Liver (tissue), 9 donors: ENCODE results near the gene DOCK10. TPM values are rescaled to one million over a fixed set of nuclear protein-coding genes. Genes with fewer than 3 reads are reported as not detected.

Source experiments
- DNase-seq: peaks from one replicate; pipeline ENCODE4 v3.0.0-alpha.2; 2017; ENCODE audit warnings: low spot score
- H3K27ac ChIP-seq, 2 donors: one replicate each; pipeline ENCODE4 v1.7.0; 2013; ENCODE audit warnings: inconsistent platforms in 2 of 2, low read length in 2 of 2, control low read depth in 1 of 2, low read depth in 1 of 2, mild to moderate bottlenecking in 1 of 2
- H3K27me3 ChIP-seq, 4 donors: one replicate each; pipeline versions ENCODE4 v1.6.1 to v1.7.0; 2013; ENCODE audit warnings: low read length in 3 of 4, inconsistent platforms in 1 of 4, mild to moderate bottlenecking in 1 of 4, moderate library complexity in 1 of 4; ENCODE audit not compliant: control insufficient read depth in 4 of 4, insufficient read depth in 4 of 4
- H3K36me3 ChIP-seq, 4 donors: one replicate each; pipeline versions ENCODE4 v1.6.1 to v1.7.0; 2013; ENCODE audit warnings: low read length in 3 of 4, mild to moderate bottlenecking in 3 of 4, low read depth in 1 of 4, moderate library complexity in 1 of 4; ENCODE audit not compliant: control insufficient read depth in 4 of 4, insufficient read depth in 3 of 4
- H3K4me1 ChIP-seq, 4 donors: one replicate each; pipeline versions ENCODE4 v1.6.1 to v1.7.0; 2013; ENCODE audit warnings: low read length in 3 of 4, mild to moderate bottlenecking in 3 of 4, moderate library complexity in 1 of 4; ENCODE audit not compliant: control insufficient read depth in 4 of 4, insufficient read depth in 4 of 4
- H3K4me3 ChIP-seq, 3 donors: one replicate each; pipeline versions ENCODE4 v1.6.1 to v1.7.0; 2013; ENCODE audit warnings: low read length in 3 of 3, control low read depth in 1 of 3, low read depth in 1 of 3, mild to moderate bottlenecking in 1 of 3
- H3K9ac ChIP-seq, 2 donors: one replicate each; pipeline ENCODE4 v1.7.0; 2013; ENCODE audit warnings: low read length in 2 of 2, mild to moderate bottlenecking in 2 of 2, moderate library complexity in 2 of 2, control low read depth in 1 of 2, low read depth in 1 of 2
- H3K9me3 ChIP-seq, 4 donors: one replicate each; pipeline versions ENCODE4 v1.6.1 to v1.7.0; 2013; ENCODE audit warnings: low read length in 3 of 4; ENCODE audit not compliant: control insufficient read depth in 4 of 4
- ATF3 ChIP-seq: IDR thresholded peaks from 2 replicates; pipeline ENCODE4 v1.6.1; 2016; ENCODE audit warnings: antibody characterized with exemption
- CTCF ChIP-seq: fragments of 150-350 bp; IDR thresholded peaks from 2 replicates; pipeline ENCODE4 v1.5.1; 2017; ENCODE audit warnings: improper control_type of control experiment, low read depth, low read length; ENCODE audit not compliant: missing input control
- EGR1 ChIP-seq, 2 donors: IDR thresholded peaks; 2 replicates each; pipeline ENCODE4 v1.6.1; 2016 to 2018; ENCODE audit warnings: antibody characterized with exemption in 2 of 2, low read depth in 2 of 2
- FOXA1 ChIP-seq: IDR thresholded peaks from 2 replicates; pipeline ENCODE4 v1.6.1; 2016; ENCODE audit warnings: antibody characterized with exemption
- FOXA2 ChIP-seq: IDR thresholded peaks from 2 replicates; pipeline ENCODE4 v1.6.1; 2016; ENCODE audit warnings: antibody characterized with exemption
- GABPA ChIP-seq, 2 donors: IDR thresholded peaks in 1 of 2; conservative IDR thresholded peaks in 1 of 2; 2 replicates each; pipeline ENCODE4 v1.6.1; 2016; ENCODE audit warnings: antibody characterized with exemption in 2 of 2, mild to moderate bottlenecking in 1 of 2, moderate library complexity in 1 of 2
- HNF4A ChIP-seq, 2 donors: conservative IDR thresholded peaks; 2 replicates each; pipeline ENCODE4 v1.6.1; 2016; ENCODE audit warnings: antibody characterized with exemption in 2 of 2, mild to moderate bottlenecking in 2 of 2
- HNF4G ChIP-seq: IDR thresholded peaks from 2 replicates; pipeline ENCODE4 v1.6.1; 2016; ENCODE audit warnings: antibody characterized with exemption
- JUND ChIP-seq, 2 donors: IDR thresholded peaks; 2 replicates each; pipeline ENCODE4 v1.6.1; 2016; ENCODE audit warnings: antibody characterized with exemption in 2 of 2
- NR2F2 ChIP-seq: IDR thresholded peaks from 2 replicates; pipeline ENCODE4 v1.6.1; 2016; ENCODE audit warnings: antibody characterized with exemption
- RAD21 ChIP-seq, 2 donors: IDR thresholded peaks; 2 replicates each; pipeline ENCODE4 v1.6.1; 2016; ENCODE audit warnings: antibody characterized with exemption in 2 of 2, mild to moderate bottlenecking in 2 of 2
- REST ChIP-seq: IDR thresholded peaks from 2 replicates; pipeline ENCODE4 v1.6.1; 2016; ENCODE audit warnings: antibody characterized with exemption, mild to moderate bottlenecking
- RXRA ChIP-seq, 2 donors: IDR thresholded peaks; 2 replicates each; pipeline ENCODE4 v1.6.1; 2017 to 2018; ENCODE audit warnings: antibody characterized with exemption in 2 of 2, mild to moderate bottlenecking in 1 of 2
- SP1 ChIP-seq: IDR thresholded peaks from 2 replicates; pipeline ENCODE4 v1.6.1; 2018; ENCODE audit warnings: antibody characterized with exemption, mild to moderate bottlenecking
- TAF1 ChIP-seq: conservative IDR thresholded peaks from 2 replicates; pipeline ENCODE4 v1.6.1; 2016; ENCODE audit warnings: antibody characterized with exemption, mild to moderate bottlenecking
- YY1 ChIP-seq: IDR thresholded peaks from 2 replicates; pipeline ENCODE4 v1.6.1; 2016; ENCODE audit warnings: antibody characterized with exemption, mild to moderate bottlenecking
- WGBS: extraction: QIAGEN DNeasy Blood & Tissue Kit; methylation state at CpG from one replicate; pipeline ENCODE4 v1.1.7; 2013; 5-methylcytosine and 5-hydroxymethylcytosine counted together
- polyA plus RNA-seq, 2 donors: library from polyadenylated mRNA; stranded (reverse) in 1 of 2; unstranded in 1 of 2; fragments of 200-250 nt in 1 of 2; fragments of >200 nt in 1 of 2; fragmentation: Nextera tagmentation in 1 of 2; extraction: Ambion mirVana in 1 of 2; gene quantifications; one replicate each; pipeline versions ENCODE4 v1.2.1 to v1.2.3, GENCODE V29; 2013 to 2015
- total RNA-seq, 2 donors: library from RNA; depleted of rRNA; stranded (reverse); fragments of >200 nt; gene quantifications; one replicate each; pipeline ENCODE4 v1.2.3, GENCODE V29; 2014
- TF ChIP-seq, protein P1 (sequence below): IDR thresholded peaks from 2 replicates; pipeline ENCODE4 v1.6.1; 2016; ENCODE audit warnings: antibody characterized with exemption
- donor health status: healthy.
- donor health status: healthy.
- donor health status: healthy.
- donor health status: healthy.
- donor health status: healthy.

The DOCK10 gene
- total and polyA plus RNA-seq, 4 donors: 1.2 to 15.3 (median 6.8) TPM

GRCh38 chr2:225032246-225032645 lies 10.0 kb downstream of the DOCK10 start:
- Histone ChIP-seq H3K27ac (no peak overlapping the region), H3K9ac (no peak overlapping the region), H3K27me3 (no peaks in the 10 kb centered on the region), H3K9me3 (no peaks in the 10 kb centered on the region), H3K4me1 (no peaks in the 10 kb centered on the region), H3K4me3 (no peak overlapping the region), H3K36me3 (no peaks in the 10 kb centered on the region)
- TF ChIP-seq NR2F2 (no peak), YY1 (no peak), FOXA1 (no peak), RXRA (IDR thresholded peaks at IDR 0.05) (no peak), GABPA (IDR thresholded peaks at IDR 0.05 in 1 of 2, conservative IDR thresholded peaks at IDR 0.05 in 1 of 2) (no peak), REST (no peak), JUND (IDR thresholded peaks at IDR 0.05) (no peak), EGR1 (IDR thresholded peaks at IDR 0.05; ENCODE audit: low read depth in 2 of 2) (no peak), CTCF (no peak), HNF4G (no peak)
- no peak for DNase-seq

DNA sequence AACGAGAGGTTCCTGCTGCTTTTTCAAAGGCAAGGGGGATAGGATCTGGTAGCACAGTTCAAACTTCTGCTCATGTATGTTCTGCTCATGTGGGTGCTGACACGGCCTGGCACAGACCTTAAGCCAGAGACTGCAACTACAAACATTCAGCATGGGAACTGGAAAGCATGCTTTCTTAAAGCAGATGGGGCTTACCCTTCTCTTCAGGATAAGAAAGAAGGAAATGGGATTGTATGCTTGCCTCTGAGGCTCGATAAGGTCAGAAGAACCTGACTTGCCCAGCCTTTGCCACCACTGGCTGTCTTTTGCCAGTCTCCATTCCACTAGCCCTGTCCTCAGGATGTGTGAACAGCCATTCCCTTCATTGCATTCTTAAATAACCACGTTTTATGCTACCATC lies 10.7 kb downstream of the DOCK10 start:
- 88% methylated on average over 4 of the region's 4 CpGs for WGBS

More for the DNA sequence above, 10.7 kb downstream of the DOCK10 start:
- Histone ChIP-seq H3K4me3 (no peak overlapping the region), H3K27me3 (no peaks in the 10 kb centered on the region), H3K9me3 (no peaks in the 10 kb centered on the region), H3K36me3 (no peaks in the 10 kb centered on the region), H3K27ac (no peak overlapping the region), H3K4me1 (no peaks in the 10 kb centered on the region), H3K9ac (no peak overlapping the region)
- TF ChIP-seq NR2F2 (no peak), EGR1 (IDR thresholded peaks at IDR 0.05; ENCODE audit: low read depth in 2 of 2) (no peak), REST (no peak), SP1 (no peak), JUND (IDR thresholded peaks at IDR 0.05) (no peak), TAF1 (no peak), ATF3 (no peak), RAD21 (IDR thresholded peaks at IDR 0.05) (no peak), YY1 (no peak), FOXA2 (no peak), HNF4A (conservative IDR thresholded peaks at IDR 0.05) (no peak), GABPA (IDR thresholded peaks at IDR 0.05 in 1 of 2, conservative IDR thresholded peaks at IDR 0.05 in 1 of 2) (no peak), RXRA (IDR thresholded peaks at IDR 0.05) (no peak)
- TF ChIP-seq, protein P1, sequence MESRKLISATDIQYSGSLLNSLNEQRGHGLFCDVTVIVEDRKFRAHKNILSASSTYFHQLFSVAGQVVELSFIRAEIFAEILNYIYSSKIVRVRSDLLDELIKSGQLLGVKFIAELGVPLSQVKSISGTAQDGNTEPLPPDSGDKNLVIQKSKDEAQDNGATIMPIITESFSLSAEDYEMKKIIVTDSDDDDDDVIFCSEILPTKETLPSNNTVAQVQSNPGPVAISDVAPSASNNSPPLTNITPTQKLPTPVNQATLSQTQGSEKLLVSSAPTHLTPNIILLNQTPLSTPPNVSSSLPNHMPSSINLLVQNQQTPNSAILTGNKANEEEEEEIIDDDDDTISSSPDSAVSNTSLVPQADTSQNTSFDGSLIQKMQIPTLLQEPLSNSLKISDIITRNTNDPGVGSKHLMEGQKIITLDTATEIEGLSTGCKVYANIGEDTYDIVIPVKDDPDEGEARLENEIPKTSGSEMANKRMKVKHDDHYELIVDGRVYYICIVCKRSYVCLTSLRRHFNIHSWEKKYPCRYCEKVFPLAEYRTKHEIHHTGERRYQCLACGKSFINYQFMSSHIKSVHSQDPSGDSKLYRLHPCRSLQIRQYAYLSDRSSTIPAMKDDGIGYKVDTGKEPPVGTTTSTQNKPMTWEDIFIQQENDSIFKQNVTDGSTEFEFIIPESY: no peak
- no peak for DNase-seq
